A549 (cell line): ENCODE results near the gene CELA3B. TPM values are rescaled to one million over a fixed set of nuclear protein-coding genes. Genes with fewer than 3 reads are reported as not detected.
"Not testable (repeated sequence)": the region's sequence is repeated elsewhere in the genome, so short reads cannot be mapped to it uniquely, and the experiment has no call there.

Source experiments
- ATAC-seq, 2 experiments: fragments of 200-7000 bp in 1 of 2; fragments of >200 bp in 1 of 2; cut with Nextera tagmentation in 1 of 2; cut with Tn5 transposase in 1 of 2; 3 replicates each; pipeline versions ENCODE4 v1.8.0 to v1.9.1; 2018 to 2020; ENCODE audit warnings: mild to moderate bottlenecking in 1 of 2, moderate library complexity in 1 of 2
- CTCF ChIA-PET: fragments of 300-600 bp; sonication (Branson Sonifier 250); formaldehyde crosslinking; extraction: SDS; loops from one replicate; lab custom pipeline; 2021; ENCODE audit warnings: antibody characterized with exemption, inconsistent platforms; lab: Yijun Ruan, JAX
- POLR2A ChIA-PET: fragments of 350-600 bp; formaldehyde crosslinking; extraction: SDS; loops from one replicate; lab custom pipeline; 2021; ENCODE audit warnings: antibody characterized with exemption, inconsistent platforms; lab: Yijun Ruan, JAX
- DNase-seq, 2 experiments: peaks; one replicate each; pipeline versions ENCODE4 v3.0.0 to v3.0.0-alpha.2; 2011 to 2016; ENCODE audit warnings: low read depth in 1 of 2, low spot score in 1 of 2
- FAIRE-seq: peaks from 2 replicates; lab custom pipeline; 2011; peaks lifted over from hg19 to GRCh38; lab: Jason Lieb, UNC
- H3K27ac ChIP-seq, 2 experiments: fragments of >200 bp; sonication (Bioruptor Twin); formaldehyde crosslinking; 3 replicates each; pipeline ENCODE4 v1.5.1; 2016 to 2017
- H3K4me1 ChIP-seq: fragments of >200 bp; sonication (Bioruptor Twin); formaldehyde crosslinking; 3 replicates; pipeline ENCODE4 v1.6.1; 2016
- H3K4me2 ChIP-seq: fragments of >200 bp; sonication (Bioruptor Twin); formaldehyde crosslinking; 3 replicates; pipeline ENCODE4 v1.6.1; 2016
- H3K4me3 ChIP-seq: fragments of >200 bp; sonication (Bioruptor Twin); formaldehyde crosslinking; 3 replicates; pipeline ENCODE4 v1.5.1; 2016
- H3K9me3 ChIP-seq: fragments of >200 bp; sonication (Bioruptor Twin); formaldehyde crosslinking; 3 replicates; pipeline ENCODE4 v1.6.1; 2016
- CTCF ChIP-seq: fragments of >200 bp; sonication (Bioruptor Twin); formaldehyde crosslinking; IDR thresholded peaks from 3 replicates; pipeline ENCODE4 v1.5.1; 2016
- WGBS: methylation state at CpG from one replicate; pipeline ENCODE4 v1.1.6; 2017; ENCODE audit errors: missing lambda C conversion rate; 5-methylcytosine and 5-hydroxymethylcytosine counted together
- polyA plus RNA-seq, 4 experiments: library from polyadenylated mRNA; depleted of rRNA in 3 of 4; stranded (reverse); fragments of >200 nt; fragmentation: RNase III in 1 of 4; extraction: RNeasy Plus Mini Kit Qiagen cat#74134 plus additional on column Dnase treatment in 1 of 4; gene quantifications; 2 replicates in 3 of 4; 3 replicates in 1 of 4; pipeline ENCODE4 v1.2.3, GENCODE V29; 2011 to 2017

Gene CELA3B
- polyA plus RNA-seq, 2 of the 4 experiments (the other 2 are of a cell fraction) = not detected

- WGBS = 0% methylated on average over 2 of the region's 21 CpGs
- peak; percentile 83 to 90 for ATAC-seq
- FAIRE-seq, H3K9me3 ChIP-seq, H3K4me2 ChIP-seq, H3K4me3 ChIP-seq, H3K4me1 ChIP-seq, POLR2A ChIA-PET, DNase-seq, H3K27ac ChIP-seq: not testable (repeated sequence)
- TF ChIP-seq CTCF = peak; percentile 11; the same call in 1 of the 3 replicates
- CTCF ChIA-PET = interaction anchor here (0.6 to 1.0 kb wide), 2 partner anchors 18 to 274 kb away, joined by 3 read pairs; no protein-coding TSS in a partner anchor
Observed at GRCh38 chr1:21980515-21981220, 3.8 kb downstream of the CELA3B start.

- CTCF ChIA-PET = interaction anchor here (1.0 kb wide), 1 partner anchor 19 kb away, joined by 3 read pairs; no protein-coding TSS in a partner anchor
Observed at GRCh38 chr1:21981253-21981652, 4.4 kb downstream of the CELA3B start.

GRCh38 chr1:21982122-21982521, 5.3 kb downstream of the CELA3B start:
- H3K4me2 ChIP-seq, H3K27ac ChIP-seq, POLR2A ChIA-PET, ATAC-seq, H3K4me3 ChIP-seq, H3K4me1 ChIP-seq, FAIRE-seq, DNase-seq, H3K9me3 ChIP-seq: not testable (repeated sequence)
- CTCF ChIA-PET = interaction anchor here (0.9 kb wide), 1 partner anchor 408 kb away, joined by 3 read pairs; no protein-coding TSS in a partner anchor
- 74% methylated on average over 6 of the region's 6 CpGs for whole genome bisulfite sequencing

More at GRCh38 chr1:21981253-21981652, 4.4 kb downstream of the CELA3B start:
- H3K4me2 ChIP-seq, POLR2A ChIA-PET, FAIRE-seq, H3K4me1 ChIP-seq, H3K4me3 ChIP-seq, H3K9me3 ChIP-seq, DNase-seq, H3K27ac ChIP-seq, ATAC-seq: not testable (repeated sequence)
- 89% methylated on average over 1 of the region's 4 CpGs for WGBS

- H3K27ac ChIP-seq, H3K4me2 ChIP-seq, H3K9me3 ChIP-seq, ATAC-seq, CTCF ChIA-PET, DNase-seq, FAIRE-seq, H3K4me3 ChIP-seq, POLR2A ChIA-PET, H3K4me1 ChIP-seq: not testable (repeated sequence)
- WGBS = 68% methylated on average over 5 of the region's 15 CpGs
Observed at GRCh38 chr1:21983539-21983938, 6.7 kb downstream of the CELA3B start.

- ATAC-seq, H3K4me2 ChIP-seq, H3K27ac ChIP-seq, FAIRE-seq, H3K9me3 ChIP-seq, DNase-seq, H3K4me3 ChIP-seq, H3K4me1 ChIP-seq, POLR2A ChIA-PET: not testable (repeated sequence)
- CTCF ChIA-PET = interaction anchor here (1.0 kb wide), 1 partner anchor 37 kb away, joined by 4 read pairs; no protein-coding TSS in a partner anchor
- 0% methylated on average over 1 of the region's 5 CpGs for WGBS
Observed at GRCh38 chr1:21985893-21986292, 9.1 kb downstream of the CELA3B start.

- POLR2A ChIA-PET, H3K4me1 ChIP-seq, FAIRE-seq, H3K4me3 ChIP-seq, H3K4me2 ChIP-seq, H3K9me3 ChIP-seq, ATAC-seq, DNase-seq, H3K27ac ChIP-seq: not testable (repeated sequence)
- 93% methylated on average over 7 of the region's 12 CpGs for WGBS
- CTCF ChIA-PET = interaction anchor here (1.0 kb wide), 1 partner anchor 37 kb away, joined by 4 read pairs; no protein-coding TSS in a partner anchor
Observed at GRCh38 chr1:21986386-21986785, 9.6 kb downstream of the CELA3B start.

GRCh38 chr1:21989672-21990393, 13.0 kb downstream of the CELA3B start:
- ATAC-seq = peak in 1 of 2 experiments; percentile 49; a peak in 1 of 6 replicates
- POLR2A ChIA-PET, H3K4me1 ChIP-seq, FAIRE-seq, H3K4me2 ChIP-seq, DNase-seq, H3K27ac ChIP-seq, H3K9me3 ChIP-seq, H3K4me3 ChIP-seq, CTCF ChIA-PET: not testable (repeated sequence)
- 41% methylated on average over 3 of the region's 5 CpGs for WGBS

- POLR2A ChIA-PET, DNase-seq, H3K4me3 ChIP-seq, H3K4me1 ChIP-seq, H3K27ac ChIP-seq, ATAC-seq, FAIRE-seq, H3K9me3 ChIP-seq, H3K4me2 ChIP-seq: not testable (repeated sequence)
- CTCF ChIA-PET = interaction anchor here (0.6 kb wide), 1 partner anchor 11 kb away, joined by 3 read pairs; no protein-coding TSS in a partner anchor
- WGBS = 95% methylated on average over 2 of the region's 3 CpGs
Observed at GRCh38 chr1:21992186-21992585, 15.4 kb downstream of the CELA3B start.

GRCh38 chr1:21994716-21995115, 17.9 kb downstream of the CELA3B start:
- H3K4me1 ChIP-seq, ATAC-seq, H3K27ac ChIP-seq, DNase-seq, H3K9me3 ChIP-seq, H3K4me3 ChIP-seq, FAIRE-seq, H3K4me2 ChIP-seq, CTCF ChIA-PET: not testable (repeated sequence)
- POLR2A ChIA-PET = interaction anchor here (0.6 kb wide), 1 partner anchor 211 kb away, joined by 3 read pairs; no protein-coding TSS in a partner anchor
- WGBS = 88% methylated on average over 6 of the region's 8 CpGs

- POLR2A ChIA-PET, ATAC-seq, H3K27ac ChIP-seq, FAIRE-seq, H3K4me1 ChIP-seq, H3K4me3 ChIP-seq, H3K4me2 ChIP-seq, DNase-seq, H3K9me3 ChIP-seq: not testable (repeated sequence)
- CTCF ChIA-PET = interaction anchor here (0.7 kb wide), 1 partner anchor 198 kb away, joined by 4 read pairs; no protein-coding TSS in a partner anchor
- 85% methylated on average over 3 of the region's 3 CpGs for WGBS
Observed at GRCh38 chr1:21996663-21996970, 19.8 kb downstream of the CELA3B start.
